GM12864 (cell line): ENCODE measurements around the gene OR2L13.

Experiments used
- DNase-seq: peaks from one replicate; pipeline ENCODE4 v3.0.0-alpha.2; 2011; ENCODE audit warnings: low read depth
- H3K4me3 ChIP-seq: 2 replicates; pipeline ENCODE4 v1.5.1; 2011; ENCODE audit warnings: mild to moderate bottlenecking, low read depth, low read length, control low read depth
- TF ChIP-seq, protein P1 (sequence below): IDR thresholded peaks from 2 replicates; pipeline ENCODE4 v1.5.1; 2011; ENCODE audit warnings: low read depth, mild to moderate bottlenecking, moderate library complexity, low read length, control low read depth, inconsistent platforms; ENCODE audit errors: missing control alignments

The OR2L13 gene

DNA sequence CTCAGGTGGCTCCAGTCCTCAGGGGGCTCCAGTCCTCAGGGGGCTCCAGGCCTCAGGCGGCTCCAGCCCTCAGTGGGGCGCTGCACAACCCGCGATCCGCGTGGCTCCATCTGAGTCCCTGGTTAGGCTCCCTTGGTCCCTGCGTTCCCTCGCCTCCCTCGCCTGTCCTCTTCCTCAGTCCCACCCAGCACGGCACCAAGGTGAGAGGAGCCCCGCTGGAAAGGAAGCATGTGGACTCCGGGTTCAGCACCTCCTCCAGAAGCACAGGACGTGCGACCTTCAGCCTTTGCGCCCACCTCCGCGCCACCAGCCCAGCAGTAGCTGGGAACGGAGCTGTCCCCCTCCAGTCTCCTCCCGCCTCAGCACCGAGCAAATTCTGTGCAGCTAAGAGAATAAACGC, 41.8 kb downstream of the OR2L13 start:
- H3K4me3 ChIP-seq = no peak overlapping the region
- TF ChIP-seq, protein P1, sequence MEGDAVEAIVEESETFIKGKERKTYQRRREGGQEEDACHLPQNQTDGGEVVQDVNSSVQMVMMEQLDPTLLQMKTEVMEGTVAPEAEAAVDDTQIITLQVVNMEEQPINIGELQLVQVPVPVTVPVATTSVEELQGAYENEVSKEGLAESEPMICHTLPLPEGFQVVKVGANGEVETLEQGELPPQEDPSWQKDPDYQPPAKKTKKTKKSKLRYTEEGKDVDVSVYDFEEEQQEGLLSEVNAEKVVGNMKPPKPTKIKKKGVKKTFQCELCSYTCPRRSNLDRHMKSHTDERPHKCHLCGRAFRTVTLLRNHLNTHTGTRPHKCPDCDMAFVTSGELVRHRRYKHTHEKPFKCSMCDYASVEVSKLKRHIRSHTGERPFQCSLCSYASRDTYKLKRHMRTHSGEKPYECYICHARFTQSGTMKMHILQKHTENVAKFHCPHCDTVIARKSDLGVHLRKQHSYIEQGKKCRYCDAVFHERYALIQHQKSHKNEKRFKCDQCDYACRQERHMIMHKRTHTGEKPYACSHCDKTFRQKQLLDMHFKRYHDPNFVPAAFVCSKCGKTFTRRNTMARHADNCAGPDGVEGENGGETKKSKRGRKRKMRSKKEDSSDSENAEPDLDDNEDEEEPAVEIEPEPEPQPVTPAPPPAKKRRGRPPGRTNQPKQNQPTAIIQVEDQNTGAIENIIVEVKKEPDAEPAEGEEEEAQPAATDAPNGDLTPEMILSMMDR = no peak
- no peak for DNase-seq

DNA sequence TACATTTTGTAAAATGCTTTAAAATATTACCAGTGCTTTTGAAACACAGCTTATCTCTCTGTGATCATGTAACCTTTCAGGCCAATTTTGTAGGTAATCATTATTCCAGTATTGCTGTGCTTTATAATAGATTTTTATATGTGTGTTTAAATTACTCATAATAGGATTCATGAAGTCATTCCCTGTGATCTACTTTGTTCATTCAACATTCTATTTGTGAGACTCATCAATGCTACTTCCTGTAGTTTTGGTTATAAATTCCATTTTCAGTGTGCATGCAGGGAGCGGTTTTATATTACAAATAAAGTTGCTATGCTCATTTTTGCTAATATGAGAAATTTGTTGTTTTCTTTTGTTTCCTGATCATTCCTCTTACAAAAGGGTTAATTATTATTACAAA, 45.9 kb downstream of the OR2L13 start:
- no peak overlapping the region for H3K4me3 ChIP-seq
- no peak for DNase-seq
- TF ChIP-seq, protein P1 = no peak

DNA sequence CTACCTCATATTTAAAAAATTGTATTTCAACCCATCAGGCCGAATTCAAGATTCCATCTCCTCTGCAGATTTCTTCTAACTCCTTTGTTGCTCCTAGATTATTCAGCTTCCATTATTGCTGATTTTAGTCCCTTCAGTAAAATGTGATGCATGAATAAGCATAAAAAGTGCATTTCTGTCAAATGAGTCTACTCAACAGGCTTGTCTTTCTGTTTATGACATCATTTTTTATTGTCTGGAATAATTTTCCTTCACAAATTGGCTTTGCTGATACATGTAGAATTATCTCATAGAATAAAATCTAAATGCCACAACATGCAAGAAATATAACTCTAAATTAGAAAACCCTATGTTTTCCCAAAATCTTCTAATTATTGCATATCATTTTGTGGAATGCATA, 48.3 kb downstream of the OR2L13 start:
- TF ChIP-seq, protein P1 = no peak
- no peak overlapping the region for H3K4me3 ChIP-seq
- DNase-seq = no peak

DNA sequence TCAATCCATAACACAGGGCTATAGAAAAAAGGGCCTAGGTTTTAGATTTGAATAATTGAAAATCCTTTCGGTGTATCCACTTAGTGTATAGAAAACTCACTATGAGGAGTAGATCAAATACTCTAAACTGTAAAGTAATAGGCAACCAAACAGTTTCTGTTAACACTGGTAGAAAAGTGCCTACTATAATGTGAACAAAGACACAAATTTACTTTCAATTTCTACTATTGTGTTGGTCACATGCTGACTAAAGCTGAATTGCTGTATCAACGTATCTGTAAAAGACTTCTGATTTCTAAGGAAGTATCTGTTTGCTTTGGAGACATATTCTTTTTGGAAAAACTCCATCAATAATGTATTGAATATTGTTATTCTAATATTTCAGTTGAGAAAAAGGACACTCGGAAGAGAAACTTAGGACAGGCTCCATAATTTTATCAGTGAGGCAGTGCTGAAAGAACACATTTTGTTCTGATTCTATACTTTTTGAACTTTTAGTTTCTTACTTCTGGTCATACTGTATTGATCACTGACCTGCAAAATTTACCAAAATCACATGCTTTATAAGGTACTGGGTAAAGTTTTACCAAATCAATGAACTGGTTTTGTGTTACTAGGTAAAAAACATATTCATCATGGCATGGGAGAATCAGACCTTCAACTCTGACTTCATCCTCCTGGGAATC, 49.7 kb downstream of the OR2L13 start, which contains the start of gene OR2M5:
Gene OR2M5 (plus strand): TSS at position 636 of the 686 bp plus-strand sequence. CDS start 0 bp downstream, at position 636.
- H3K4me3 ChIP-seq = no peak within 1 kb of the TSS
- no peak for DNase-seq

More for the DNA sequence above, 49.7 kb downstream of the OR2L13 start, which contains the start of gene OR2M5:
- TF ChIP-seq, protein P1 = no peak
